NCI-H2196 (cell line): ENCODE results near the gene EPHA4.
A peak's percentile ranks its signal among the peaks of the same experiment; 100 is the strongest.

ENCODE experiments used
- DNase-seq: peaks from one replicate; lab custom pipeline; 2025; ENCODE audit not compliant: unreplicated experiment; lab: John Stamatoyannopoulos, UW

Gene EPHA4

DNA sequence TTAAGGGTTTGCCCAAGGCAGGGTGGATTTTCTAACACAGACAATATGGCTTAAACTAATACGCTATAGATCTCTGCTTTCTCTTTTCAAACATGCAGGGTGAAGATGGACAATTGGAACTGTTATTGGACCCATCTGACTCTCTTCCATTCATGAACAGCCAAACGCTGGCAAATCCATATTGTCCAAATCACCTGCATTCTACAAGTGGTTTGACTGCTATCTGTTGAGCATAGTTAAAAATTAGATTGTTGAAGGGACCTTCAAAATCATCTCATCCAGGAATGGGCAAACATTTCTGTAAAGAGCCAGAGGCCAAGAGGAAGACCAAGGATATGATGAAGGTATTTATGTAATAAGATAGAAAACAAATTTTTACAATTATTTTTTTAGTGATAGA lies 65.6 kb downstream of the EPHA4 start:
- no peak for DNase-seq

DNA sequence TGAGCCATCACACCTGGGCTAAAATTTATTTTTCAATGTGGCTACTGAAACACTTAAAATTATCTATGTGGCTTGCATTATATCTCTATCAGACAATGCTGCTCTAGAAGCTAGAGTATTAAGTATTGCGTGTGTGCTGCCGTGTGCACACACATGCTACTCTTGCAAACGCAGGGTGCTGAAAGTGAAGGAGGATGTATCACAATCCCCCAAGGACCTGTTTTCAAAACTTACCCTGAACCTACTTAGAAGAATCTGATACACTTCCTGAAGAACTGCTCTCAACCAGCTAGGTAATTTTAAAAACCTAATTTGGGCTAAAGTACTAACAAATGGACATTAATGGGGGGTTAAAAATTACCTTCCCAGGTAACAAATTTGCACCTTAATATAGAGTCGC lies 66.5 kb downstream of the EPHA4 start:
- no peak for DNase-seq

- DNase-seq = no peak
Observed at GRCh38 chr2:221504905-221505304, 67.2 kb downstream of the EPHA4 start.

DNA sequence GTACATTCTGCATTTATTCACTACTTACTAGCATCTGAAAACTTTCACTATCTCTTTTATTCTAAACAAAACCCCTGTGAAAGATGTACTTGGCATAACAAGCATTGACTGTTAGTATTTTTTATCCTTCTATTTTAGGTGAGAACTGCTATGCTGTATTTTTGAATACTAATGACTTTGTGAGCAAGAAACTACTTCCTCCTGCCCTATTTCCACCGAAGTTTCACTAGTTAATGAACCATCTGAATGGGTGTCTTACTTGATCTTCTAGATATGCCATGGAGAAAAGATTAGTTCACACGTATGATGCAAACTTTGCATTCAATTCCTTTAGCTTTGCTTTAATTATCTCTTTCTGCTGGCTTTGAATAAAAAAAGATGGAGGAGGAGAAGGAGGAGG lies 68.1 kb downstream of the EPHA4 start:
- DNase-seq = no peak

DNA sequence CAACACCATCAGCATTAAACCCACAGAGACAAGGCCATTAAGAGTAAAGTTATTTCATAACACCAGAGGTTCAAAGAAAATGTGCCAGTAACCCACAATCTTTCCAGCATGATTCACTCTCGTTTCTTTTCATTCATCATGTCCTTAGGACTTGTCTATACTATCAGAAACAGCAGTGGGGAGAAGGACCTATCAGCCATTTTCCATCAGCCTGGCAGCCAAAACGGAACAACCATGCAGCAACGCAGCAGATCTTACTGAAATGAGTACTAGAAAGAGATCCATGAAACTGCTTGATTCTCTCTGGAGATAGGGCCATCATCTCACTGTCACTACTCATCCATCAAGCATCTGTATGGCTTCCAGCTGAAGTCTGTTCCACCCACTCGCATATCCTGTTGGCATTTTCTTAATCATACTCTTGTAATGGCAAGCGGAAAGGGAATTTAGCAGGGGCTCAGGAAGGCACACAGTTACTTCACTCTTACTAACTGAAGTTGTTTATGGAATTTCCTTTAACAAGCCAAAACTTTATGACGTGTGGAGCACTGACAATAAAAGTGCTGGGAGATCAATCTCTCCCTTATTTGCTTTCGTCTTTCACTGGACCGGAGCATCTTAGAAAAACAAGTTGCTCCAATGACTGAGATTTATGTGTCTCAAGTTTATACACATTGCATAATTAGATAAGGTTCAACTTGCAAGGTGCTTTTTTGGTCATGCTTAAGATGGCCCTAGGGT lies 69.7 kb downstream of the EPHA4 start:
- no peak for DNase-seq

- DNase-seq = no peak
Observed at GRCh38 chr2:221501883-221502269, 70.2 kb downstream of the EPHA4 start.

GRCh38 chr2:221501210-221501882 lies 70.8 kb downstream of the EPHA4 start:
- no peak for DNase-seq

DNA sequence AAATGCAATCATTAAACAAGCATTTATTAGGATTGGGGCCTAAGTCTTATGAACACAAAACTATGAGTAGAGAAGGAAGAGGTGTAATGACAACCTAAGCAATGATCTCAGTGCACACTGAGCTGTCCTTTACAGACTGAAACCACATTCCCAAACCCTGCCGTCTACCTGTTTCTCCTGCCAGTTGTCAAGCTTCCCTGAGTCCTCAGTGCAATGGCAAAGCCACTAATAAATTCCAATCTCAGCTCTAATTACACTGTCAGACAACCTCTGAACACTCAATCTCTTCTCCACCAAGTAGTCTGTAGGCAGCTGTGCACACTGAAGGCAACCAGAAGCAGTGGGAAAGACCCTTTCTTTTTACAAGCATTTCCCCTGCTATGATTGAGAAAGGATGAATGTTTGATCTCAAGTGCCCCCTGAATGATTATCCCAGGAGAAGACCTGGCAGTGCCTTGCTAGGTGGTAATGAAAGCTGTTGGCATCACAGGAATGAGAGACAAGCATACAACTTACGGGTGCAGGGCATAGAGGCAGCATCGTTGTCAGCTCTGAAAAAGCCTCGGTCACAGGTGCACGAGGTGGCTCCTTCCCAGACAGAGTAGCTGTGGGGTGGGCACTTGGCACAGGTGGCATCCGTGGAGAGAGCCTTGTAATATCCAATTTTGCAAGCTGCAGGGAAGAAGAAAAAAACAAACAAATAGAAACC lies 71.4 kb downstream of the EPHA4 start:
- no peak for DNase-seq

- DNase-seq = no peak
Observed at GRCh38 chr2:221495731-221496130, 76.4 kb downstream of the EPHA4 start.

DNA sequence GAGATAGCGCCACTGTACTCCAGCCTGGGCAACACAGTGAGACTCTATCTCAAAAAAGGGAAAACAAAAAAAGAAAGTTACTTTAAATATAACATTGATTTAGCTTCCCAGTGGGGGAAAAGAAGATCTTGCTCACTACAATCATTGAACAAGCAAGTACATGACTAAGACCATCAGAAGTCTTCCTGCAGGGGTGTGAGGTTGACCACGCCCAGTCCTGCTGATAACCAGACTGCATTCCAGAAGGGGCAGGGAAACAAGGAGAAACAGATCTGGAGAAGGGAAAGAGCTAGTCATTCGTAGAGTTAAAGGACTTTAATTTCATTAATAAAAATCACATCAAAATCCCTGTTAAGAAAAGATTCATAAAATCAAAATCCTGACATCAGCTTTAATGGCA lies 77.5 kb downstream of the EPHA4 start:
- DNase-seq = no peak

- no peak for DNase-seq
Observed at GRCh38 chr2:221493391-221493790, 78.7 kb downstream of the EPHA4 start.

DNA sequence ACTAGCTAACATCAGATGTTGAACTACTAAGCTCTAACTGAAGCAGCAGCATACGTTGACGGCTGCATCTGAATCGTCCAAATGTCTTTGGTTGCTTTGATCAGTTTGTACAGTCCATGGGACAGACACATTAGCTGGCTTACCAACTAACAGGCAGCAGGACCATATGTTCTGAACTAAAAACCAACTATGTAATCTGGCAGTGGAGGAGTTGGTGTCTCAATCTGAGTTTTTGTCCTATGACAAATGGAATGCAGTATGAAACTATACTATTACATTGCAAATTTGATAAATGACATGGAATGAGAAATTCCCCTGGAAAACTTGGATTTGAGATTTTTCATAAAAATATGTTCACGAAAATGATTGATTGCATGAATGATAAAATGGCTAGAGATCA lies 79.5 kb downstream of the EPHA4 start:
- no peak for DNase-seq

GRCh38 chr2:221490506-221491060 lies 81.5 kb downstream of the EPHA4 start:
- DNase-seq = no peak

DNA sequence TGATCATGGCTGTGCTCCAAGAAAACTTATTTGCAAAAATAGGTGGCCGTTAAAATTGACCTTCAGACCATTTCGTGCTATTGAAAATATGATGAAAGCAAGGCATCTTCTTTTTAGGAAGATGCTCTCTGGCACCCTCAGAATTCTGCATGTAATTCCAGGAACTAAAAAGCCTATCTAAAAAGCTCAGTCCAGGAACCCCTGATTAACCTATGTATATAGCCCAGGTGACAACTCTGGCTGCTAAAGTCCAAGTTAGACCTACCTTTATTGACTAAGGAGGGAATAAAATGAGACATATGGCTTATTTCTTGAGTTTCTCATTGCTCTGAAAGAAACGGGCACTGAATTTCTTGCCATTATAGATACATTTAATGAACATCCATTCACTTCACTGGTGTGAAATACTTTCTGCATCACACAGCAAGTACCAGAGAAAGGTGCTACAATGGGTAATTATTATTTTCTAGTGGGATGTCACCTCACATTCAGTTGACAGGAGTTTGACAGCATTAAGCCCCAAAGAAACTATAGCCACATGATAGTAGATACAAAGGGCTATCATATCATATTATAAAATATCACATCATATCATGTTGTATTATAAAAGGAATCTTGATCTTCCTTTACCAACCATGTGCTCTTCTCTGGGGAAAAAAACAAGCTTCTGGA lies 83.8 kb downstream of the EPHA4 start:
- no peak for DNase-seq

GRCh38 chr2:221486106-221486505 lies 86.0 kb downstream of the EPHA4 start:
- DNase-seq = no peak

DNA sequence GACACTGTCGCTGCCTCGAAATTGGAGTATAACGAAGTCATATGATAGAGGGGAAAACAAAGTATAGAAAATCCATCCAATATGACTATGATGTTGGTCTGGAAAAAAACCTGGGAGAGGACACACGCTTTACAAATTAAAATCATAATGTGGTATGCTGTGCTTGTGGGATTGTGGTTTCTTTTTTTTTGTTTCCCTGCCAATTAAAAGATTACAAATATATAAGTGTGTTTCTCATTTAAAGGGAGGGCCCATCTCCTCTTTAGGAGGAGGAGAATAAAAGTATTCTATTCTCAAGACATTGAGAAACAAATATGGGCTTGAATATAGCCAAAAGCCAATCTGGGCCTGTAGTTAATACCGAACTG lies 86.6 kb downstream of the EPHA4 start:
- no peak for DNase-seq

DNA sequence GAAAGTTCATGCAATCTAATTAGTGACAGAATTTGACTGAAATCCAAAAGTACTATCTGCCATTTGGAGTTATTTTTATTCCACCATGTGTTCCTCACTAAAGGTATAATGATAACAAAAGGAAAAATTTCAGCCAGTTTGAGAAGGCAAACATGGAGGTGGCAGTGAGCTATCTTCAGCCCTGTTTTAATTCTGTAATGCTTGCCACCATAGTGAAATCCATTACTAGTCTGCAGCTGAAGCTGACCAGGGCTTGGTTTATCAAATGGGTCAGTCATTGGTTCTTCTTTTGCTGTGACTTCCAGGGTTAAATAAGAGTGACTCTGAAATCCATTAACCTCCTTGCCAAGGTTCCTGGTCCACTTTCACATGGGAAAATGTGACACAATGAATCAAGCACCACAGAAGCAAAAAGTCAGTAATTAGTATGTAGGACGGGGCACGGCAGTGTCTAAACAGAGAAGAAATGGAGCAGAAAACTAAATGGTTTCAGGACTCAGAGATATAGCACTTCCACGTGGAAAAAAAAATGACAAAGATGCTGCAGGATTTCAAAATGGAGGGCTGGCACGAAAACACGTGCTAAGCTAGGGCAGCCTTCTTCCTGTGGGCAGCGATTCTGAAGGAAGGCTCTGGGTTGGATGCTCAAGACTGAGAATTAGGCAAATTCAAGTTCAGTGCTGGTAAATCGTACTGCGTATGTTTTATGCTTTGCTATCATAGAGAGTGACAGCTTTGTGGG lies 87.2 kb downstream of the EPHA4 start:
- no peak for DNase-seq

GRCh38 chr2:221482666-221483455 lies 89.2 kb downstream of the EPHA4 start:
- peak; percentile 6 for DNase-seq

- no peak for DNase-seq
Observed at GRCh38 chr2:221480821-221481220, 91.3 kb downstream of the EPHA4 start.

DNA sequence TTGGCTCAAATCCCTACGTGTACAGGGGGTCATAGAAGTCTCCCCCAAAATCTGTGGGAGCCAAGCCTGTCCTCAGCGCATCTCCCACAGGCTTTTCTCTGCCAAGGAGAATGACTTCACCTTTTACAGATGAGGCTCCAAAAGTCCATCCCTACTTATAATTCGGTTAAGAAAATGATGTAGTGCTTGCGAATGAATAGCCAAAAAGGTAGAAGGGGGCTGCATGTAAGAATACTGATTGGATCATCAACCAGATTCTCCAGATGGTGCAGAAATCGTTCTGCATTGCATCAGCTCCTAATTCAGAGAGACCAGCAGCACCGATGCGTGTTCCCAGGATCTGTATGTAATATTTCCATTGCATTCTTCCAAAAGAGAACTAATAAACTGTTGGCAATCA lies 91.9 kb downstream of the EPHA4 start:
- DNase-seq = no peak
